SK-N-SH (cell line): ENCODE results near the gene ZFHX3. TPM values are rescaled to one million over a fixed set of nuclear protein-coding genes. Genes with fewer than 3 reads are reported as not detected.

Experiments
- CTCF ChIA-PET: fragments of 300-600, 350-600 bp; formaldehyde crosslinking; extraction: SDS; loops from one replicate; lab custom pipeline; 2021; lab: Yijun Ruan, JAX
- POLR2A ChIA-PET: fragments of 350-600 bp; sonication (Branson Sonifier 250); formaldehyde crosslinking; extraction: SDS; loops from one replicate; lab custom pipeline; 2020; ENCODE audit warnings: antibody characterized with exemption, inconsistent platforms; lab: Yijun Ruan, JAX
- DNase-seq: peaks from one replicate; pipeline ENCODE4 v3.0.0; 2012
- H2AFZ ChIP-seq: fragments of 200-600 bp; sonication (generic); 2 replicates; pipeline ENCODE4 v1.8.1; 2016; ENCODE audit warnings: antibody characterized with exemption, mild to moderate bottlenecking, low read depth
- H3F3A ChIP-seq: fragments of 200-600 bp; sonication (generic); replicated peaks from 2 replicates; pipeline ENCODE3; 2016; ENCODE audit warnings: antibody characterized with exemption, mild to moderate bottlenecking; ENCODE audit not compliant: insufficient read depth
- H3K27ac ChIP-seq, 2 experiments: fragments of 200-500 bp in 1 of 2; fragments of 200-600 bp in 1 of 2; sonication (Bioruptor generic) in 1 of 2; sonication (generic), shearing (Covaris generic) in 1 of 2; 2 replicates each; pipeline versions ENCODE4 v1.5.1 to v1.6.1; 2014 to 2016; ENCODE audit warnings: low read depth in 2 of 2, inconsistent platforms in 1 of 2, low read length in 1 of 2, mild to moderate bottlenecking in 1 of 2, mixed read lengths in 1 of 2
- H3K27me3 ChIP-seq: fragments of 200-600 bp; sonication (generic), shearing (Covaris generic); 2 replicates; pipeline ENCODE4 v1.6.1; 2016; ENCODE audit warnings: mixed run types; ENCODE audit not compliant: insufficient read depth
- H3K36me3 ChIP-seq, 2 experiments: fragments of 200-500 bp in 1 of 2; fragments of 200-600 bp in 1 of 2; sonication (Bioruptor generic) in 1 of 2; sonication (generic) in 1 of 2; replicated peaks in 1 of 2; 2 replicates each; pipeline versions ENCODE3 to v1.5.1; 2014 to 2016; ENCODE audit warnings: low read length in 1 of 2, mild to moderate bottlenecking in 1 of 2; ENCODE audit not compliant: insufficient read depth in 2 of 2, control insufficient read depth in 1 of 2
- H3K4me1 ChIP-seq, 2 experiments: fragments of 200-500 bp in 1 of 2; fragments of 200-600 bp in 1 of 2; sonication (Bioruptor generic) in 1 of 2; sonication (generic), shearing (Covaris generic) in 1 of 2; 2 replicates each; pipeline versions ENCODE4 v1.5.1 to v1.6.1; 2014 to 2016; ENCODE audit warnings: low read depth in 1 of 2, low read length in 1 of 2, mixed run types in 1 of 2; ENCODE audit not compliant: insufficient read depth in 2 of 2, control insufficient read depth in 1 of 2
- H3K4me2 ChIP-seq: fragments of 200-600 bp; sonication (generic), shearing (Covaris generic); 2 replicates; pipeline ENCODE4 v1.6.1; 2017; ENCODE audit warnings: mixed run types
- H3K4me3 ChIP-seq, 2 experiments: fragments of 200-500 bp in 1 of 2; fragments of 200-600 bp in 1 of 2; sonication (Bioruptor generic) in 1 of 2; sonication (generic), shearing (Covaris generic) in 1 of 2; 2 replicates each; pipeline versions ENCODE4 v1.5.1 to v1.8.1; 2014 to 2016; ENCODE audit warnings: low read depth in 2 of 2, inconsistent platforms in 1 of 2, low read length in 1 of 2, mild to moderate bottlenecking in 1 of 2, mixed read lengths in 1 of 2, moderate library complexity in 1 of 2
- H3K79me2 ChIP-seq: fragments of 200-600 bp; sonication (generic); 2 replicates; pipeline ENCODE4 v1.8.1; 2017; ENCODE audit warnings: mild to moderate bottlenecking; ENCODE audit not compliant: insufficient read depth
- H3K9ac ChIP-seq: fragments of 200-600 bp; sonication (generic); 2 replicates; pipeline ENCODE4 v1.6.1; 2017; ENCODE audit warnings: mixed run types
- H3K9me2 ChIP-seq: fragments of 200-600 bp; sonication (generic); 2 replicates; pipeline ENCODE4 v1.6.1; 2017; ENCODE audit warnings: mixed run types
- H3K9me3 ChIP-seq: fragments of 200-600 bp; sonication (generic); 2 replicates; pipeline ENCODE4 v1.6.1; 2017; ENCODE audit warnings: mixed run types, mild to moderate bottlenecking, moderate library complexity
- H4K20me1 ChIP-seq: fragments of 200-600 bp; sonication (generic); 2 replicates; pipeline ENCODE4 v1.6.1; 2017; ENCODE audit warnings: mild to moderate bottlenecking, mixed run types; ENCODE audit not compliant: insufficient read depth
- EZH2phosphoT487 ChIP-seq: fragments of 200-600 bp; sonication (generic); IDR thresholded peaks from 2 replicates; pipeline ENCODE4 v1.6.1; 2017; ENCODE audit warnings: low read depth, mixed run types, mild to moderate bottlenecking, antibody characterized with exemption, moderate library complexity, borderline replicate concordance
- FOSL2 ChIP-seq: IDR thresholded peaks from 2 replicates; pipeline ENCODE4 v1.4.0; 2012; ENCODE audit warnings: low read depth, mild to moderate bottlenecking, moderate library complexity, borderline replicate concordance
- FOXM1 ChIP-seq: IDR thresholded peaks from 2 replicates; pipeline ENCODE4 v1.4.0; 2012; ENCODE audit warnings: low read depth, mild to moderate bottlenecking
- GABPA ChIP-seq: IDR thresholded peaks from 2 replicates; pipeline ENCODE4 v1.4.0; 2012; ENCODE audit warnings: low read depth, mild to moderate bottlenecking
- JUND ChIP-seq: IDR thresholded peaks from 2 replicates; pipeline ENCODE4 v1.4.0; 2012
- MAX ChIP-seq: IDR thresholded peaks from 2 replicates; pipeline ENCODE4 v1.4.0; 2012; ENCODE audit warnings: low read depth
- MEF2A ChIP-seq: IDR thresholded peaks from 2 replicates; pipeline ENCODE4 v1.4.0; 2012; ENCODE audit warnings: low read depth, borderline replicate concordance
- SMC3 ChIP-seq: IDR thresholded peaks from 2 replicates; pipeline ENCODE4 v1.6.1; 2012; ENCODE audit warnings: low read depth, low read length, improper control_type of control experiment
- TAF1 ChIP-seq: IDR thresholded peaks from 2 replicates; pipeline ENCODE4 v1.6.1; 2012; ENCODE audit warnings: low read depth, mild to moderate bottlenecking, low read length, moderate library complexity, borderline replicate concordance
- ZBTB33 ChIP-seq: IDR thresholded peaks from 2 replicates; pipeline ENCODE4 v1.4.0; 2012; ENCODE audit warnings: low read depth, borderline replicate concordance
- WGBS: methylation state at CpG from one replicate; pipeline ENCODE4 v1.1.6; 2017; ENCODE audit warnings: low lambda C conversion rate; 5-methylcytosine and 5-hydroxymethylcytosine counted together
- polyA plus RNA-seq, 3 experiments: library from polyadenylated mRNA; depleted of rRNA; stranded (reverse); fragments of >200 nt; gene quantifications; 2 replicates each; pipeline ENCODE4 v1.2.3, GENCODE V29; 2012
- TF ChIP-seq, protein P1 (sequence below): fragments of 150-350 bp; IDR thresholded peaks from 2 replicates; pipeline ENCODE4 v1.6.1; 2016; ENCODE audit warnings: mild to moderate bottlenecking, low read depth, low read length
- TF ChIP-seq, protein P2 (sequence below): IDR thresholded peaks from 2 replicates; pipeline ENCODE4; 2012

Gene ZFHX3
- polyA plus RNA-seq, 1 of the 3 experiments (the other 2 are of a cell fraction) = 2.0 TPM

DNA sequence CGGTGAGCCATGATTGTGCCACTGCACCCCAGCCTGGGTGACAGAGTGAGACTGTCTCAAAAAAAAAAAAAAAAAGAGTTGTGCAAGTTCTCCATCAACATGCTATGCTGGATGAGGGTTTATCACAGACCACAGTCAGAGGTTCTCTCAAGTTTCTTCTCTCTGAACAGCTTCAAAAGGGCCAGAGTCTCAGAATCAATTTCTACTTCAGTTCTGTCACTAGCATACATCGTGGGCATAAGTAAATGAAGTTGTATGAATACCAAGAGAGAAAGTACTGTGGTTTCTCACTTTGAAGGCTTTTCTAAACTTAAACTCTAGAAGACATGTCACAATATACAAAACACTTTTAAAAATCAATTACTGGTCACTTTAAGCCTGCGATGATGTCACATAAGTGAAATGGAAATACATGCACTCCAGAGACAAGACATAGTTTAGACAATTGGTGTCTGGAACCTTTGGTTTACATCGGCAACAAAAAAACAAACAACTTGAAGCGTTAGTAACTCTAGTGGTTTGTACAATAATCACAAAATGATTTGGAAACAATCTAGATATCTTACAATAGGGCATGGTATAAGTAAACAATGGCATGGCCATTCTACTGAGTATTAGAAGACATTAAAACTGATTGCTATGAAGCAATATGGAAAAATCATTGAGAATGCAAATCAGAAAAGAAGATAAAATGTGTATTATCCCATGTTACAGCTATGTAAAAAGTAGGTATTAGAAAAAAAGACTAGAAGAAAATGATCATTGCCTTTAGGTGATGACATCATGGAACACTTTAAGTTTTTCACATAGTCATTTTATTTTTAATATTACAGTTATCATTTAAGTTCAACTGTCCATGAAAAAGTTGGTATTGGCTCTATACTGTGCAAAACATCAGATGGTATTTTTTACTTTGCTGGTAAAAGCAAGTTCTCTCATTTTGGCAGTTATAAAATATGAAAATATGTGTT, 232.3 kb downstream of the ZFHX3 start:
- POLR2A ChIA-PET = no interaction called here
- no peak overlapping the region for H2AFZ ChIP-seq
- H3K4me2 ChIP-seq = no peak overlapping the region
- no peaks in the 10 kb centered on the region for H3K9me2 ChIP-seq
- no peaks in the 10 kb centered on the region; the same call in 1 of the 2 replicates for H3K79me2 ChIP-seq
- CTCF ChIA-PET = interaction anchor here (1.1 to 1.4 kb wide), 3 partner anchors 16 to 1063 kb away, joined by 3 to 4 read pairs (median 3); no protein-coding TSS in a partner anchor
- TF ChIP-seq, protein P1, sequence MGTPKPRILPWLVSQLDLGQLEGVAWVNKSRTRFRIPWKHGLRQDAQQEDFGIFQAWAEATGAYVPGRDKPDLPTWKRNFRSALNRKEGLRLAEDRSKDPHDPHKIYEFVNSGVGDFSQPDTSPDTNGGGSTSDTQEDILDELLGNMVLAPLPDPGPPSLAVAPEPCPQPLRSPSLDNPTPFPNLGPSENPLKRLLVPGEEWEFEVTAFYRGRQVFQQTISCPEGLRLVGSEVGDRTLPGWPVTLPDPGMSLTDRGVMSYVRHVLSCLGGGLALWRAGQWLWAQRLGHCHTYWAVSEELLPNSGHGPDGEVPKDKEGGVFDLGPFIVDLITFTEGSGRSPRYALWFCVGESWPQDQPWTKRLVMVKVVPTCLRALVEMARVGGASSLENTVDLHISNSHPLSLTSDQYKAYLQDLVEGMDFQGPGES = no peak
- no peak for TF ChIP-seq TAF1
- no peak for TF ChIP-seq SMC3
- no peak for TF ChIP-seq MAX
- no peak for TF ChIP-seq MEF2A
- TF ChIP-seq, protein P2, sequence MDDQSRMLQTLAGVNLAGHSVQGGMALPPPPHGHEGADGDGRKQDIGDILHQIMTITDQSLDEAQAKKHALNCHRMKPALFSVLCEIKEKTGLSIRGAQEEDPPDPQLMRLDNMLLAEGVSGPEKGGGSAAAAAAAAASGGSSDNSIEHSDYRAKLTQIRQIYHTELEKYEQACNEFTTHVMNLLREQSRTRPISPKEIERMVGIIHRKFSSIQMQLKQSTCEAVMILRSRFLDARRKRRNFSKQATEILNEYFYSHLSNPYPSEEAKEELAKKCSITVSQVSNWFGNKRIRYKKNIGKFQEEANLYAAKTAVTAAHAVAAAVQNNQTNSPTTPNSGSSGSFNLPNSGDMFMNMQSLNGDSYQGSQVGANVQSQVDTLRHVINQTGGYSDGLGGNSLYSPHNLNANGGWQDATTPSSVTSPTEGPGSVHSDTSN = no peak
- TF ChIP-seq FOSL2 = no peak
- no peak for TF ChIP-seq JUND
- no peak for TF ChIP-seq EZH2phosphoT487
- no peak for TF ChIP-seq ZBTB33
- no peak for TF ChIP-seq GABPA
- no peak for TF ChIP-seq FOXM1
- no peak overlapping the region for H3K9ac ChIP-seq
- H3K27ac ChIP-seq = no peak overlapping the region
- H3K9me3 ChIP-seq = no peaks in the 10 kb centered on the region
- no peak overlapping the region for H3K4me3 ChIP-seq
- peaks cover 3 to 7% of the 10 kb centered on the region in 2 experiments for H3K36me3 ChIP-seq
- H4K20me1 ChIP-seq = no peaks in the 10 kb centered on the region
- peaks cover 10 to 25% of the 10 kb centered on the region in 2 experiments for H3K4me1 ChIP-seq
- H3F3A ChIP-seq = no peaks in the 10 kb centered on the region
- WGBS = 96% methylated on average over 5 of the region's 5 CpGs
- no peak for DNase-seq
- H3K27me3 ChIP-seq = no peaks in the 10 kb centered on the region
